K562 (cell line): ENCODE results near the gene RREB1. TPM values are rescaled to one million over a fixed set of nuclear protein-coding genes. Genes with fewer than 3 reads are reported as not detected.

Experiments
- EWSR1 ChIP-seq: fragments of 450-650 bp; IDR thresholded peaks from 2 replicates; pipeline ENCODE4 v1.6.1; 2018; ENCODE audit warnings: borderline replicate concordance, mild to moderate bottlenecking, low read depth, moderate library complexity; ENCODE audit not compliant: partially characterized antibody
- FOS ChIP-seq: IDR thresholded peaks from 3 replicates; pipeline ENCODE4 v1.6.1; 2011; ENCODE audit not compliant: insufficient read length; ENCODE audit errors: extremely low read depth
- POLR2G ChIP-seq: fragments of 200-400 bp; formaldehyde crosslinking; IDR thresholded peaks from 2 replicates; pipeline ENCODE4 v1.6.1; 2017; ENCODE audit warnings: low read depth, mild to moderate bottlenecking, antibody characterized with exemption, low read length, moderate library complexity
- RB1 ChIP-seq: fragments of 450-650 bp; IDR thresholded peaks from 2 replicates; pipeline ENCODE4 v1.6.1; 2017; ENCODE audit warnings: low read depth, mild to moderate bottlenecking
- SMC3 ChIP-seq: conservative IDR thresholded peaks from 2 replicates; pipeline ENCODE4 v1.6.1; 2011; ENCODE audit warnings: low read depth, low read length, improper control_type of control experiment; ENCODE audit not compliant: insufficient read depth
- TAF1 ChIP-seq: IDR thresholded peaks from 2 replicates; pipeline ENCODE4 v1.6.1; 2011; ENCODE audit warnings: mild to moderate bottlenecking, low read length, moderate library complexity; ENCODE audit not compliant: insufficient read depth, control insufficient read depth, severe bottlenecking; ENCODE audit errors: extremely low read depth
- ZBTB40 ChIP-seq, 2 experiments: fragments of 450-650 bp in 1 of 2; sonication (generic) in 1 of 2; formaldehyde crosslinking in 1 of 2; IDR thresholded peaks; 2 replicates each; pipeline versions ENCODE4 v1.7.1 to v1.9.0; 2016 to 2022; ENCODE audit warnings: inconsistent platforms in 1 of 2, mild to moderate bottlenecking in 1 of 2, missing genetic modification reagents in 1 of 2
- ZNF274 ChIP-seq: IDR thresholded peaks from 2 replicates; pipeline ENCODE4 v1.6.1; 2011; ENCODE audit warnings: low read depth, mild to moderate bottlenecking, low read length, moderate library complexity, borderline replicate concordance
- polyA plus RNA-seq, 8 experiments: library from polyadenylated mRNA; depleted of rRNA in 4 of 8; stranded (reverse) in 5 of 8; unstranded in 3 of 8; fragments of >200 nt; fragmentation: Nextera tagmentation in 2 of 8; fragmentation: Illumina TruSeq in 1 of 8; extraction: Ambion mirVana in 2 of 8; extraction: Trizol in 1 of 8; gene quantifications; 2 replicates each; pipeline versions ENCODE4 v1.2.1 to v1.2.3, GENCODE V29; 2011 to 2014; ENCODE audit warnings: inconsistent platforms in 1 of 8, missing spikeins in 1 of 8
- total RNA-seq, 7 experiments: library from RNA; depleted of rRNA in 6 of 7; stranded (reverse); fragments of >200 nt in 6 of 7; fragmentation: Illumina TruSeq in 2 of 7; extraction: Trizol in 2 of 7; gene quantifications; 2 replicates each; pipeline versions ENCODE4 v1.2.1 to v1.2.3, GENCODE V29; 2011 to 2021; ENCODE audit warnings: low replicate concordance in 1 of 7

Gene RREB1
- total and polyA plus RNA-seq, 9 of the 15 experiments (the other 6 are each of a cell fraction or from before 2014, with no cell fraction given), result 3.3 to 64.2 (median 19.3) TPM

DNA sequence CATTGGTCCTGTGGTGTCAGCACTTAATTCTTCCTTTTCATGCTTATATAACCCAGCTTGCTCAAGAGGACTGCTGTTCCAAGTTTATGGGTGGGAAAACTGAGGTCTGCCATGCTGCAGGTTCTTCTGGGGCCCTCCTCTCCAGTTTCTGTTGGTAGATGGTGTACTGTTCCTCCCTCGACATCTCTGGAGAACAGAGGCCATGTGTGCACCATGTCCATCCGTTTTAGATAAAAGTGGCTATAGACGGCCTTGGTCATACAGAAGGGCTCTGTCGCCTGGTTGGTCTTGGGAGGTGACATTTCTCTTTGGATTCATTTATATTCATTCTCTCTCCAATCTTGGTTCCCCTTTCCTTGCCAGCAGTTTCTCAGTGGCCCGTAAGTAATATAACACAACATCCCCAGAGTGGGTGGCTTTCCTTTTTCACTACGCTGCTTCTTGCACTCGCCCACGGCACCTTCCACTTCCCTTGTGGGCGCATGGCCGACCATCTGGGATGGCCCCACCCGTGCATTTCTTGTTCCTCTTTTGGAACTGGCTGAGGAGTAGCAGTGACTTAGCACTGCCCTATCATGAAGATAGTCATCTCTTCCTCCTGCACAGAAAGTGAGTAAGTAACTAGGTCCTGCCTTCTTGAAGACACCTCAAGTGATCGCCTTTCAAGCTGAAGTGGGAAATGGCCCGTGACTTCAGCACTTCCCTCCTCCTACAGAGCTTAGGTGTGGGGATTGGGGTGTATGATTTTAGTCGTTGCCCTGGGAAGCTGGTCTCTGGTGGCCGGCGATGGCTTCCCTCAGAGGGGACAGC lies 94.2 kb downstream of the RREB1 start (continued):
- TF ChIP-seq TAF1 (peak; percentile 81), RB1 (0 out of 2 replicates have a peak, but pooled peaks have one; percentile 14), FOS (no peak), POLR2G (peak; percentile 75), SMC3 (0 out of 2 replicates have a peak, but pooled peaks have one; percentile 8), ZNF274 (no peak), EWSR1 (no peak), ZBTB40 (IDR thresholded peaks at IDR 0.05) (no peak), ZBTB40 (CRISPR knock-in tag; IDR thresholded peaks at IDR 0.05) (no peak)
